Astrocyte of the cerebellum (primary cell): ENCODE measurements around the gene OCA2.

Source experiments
- DNase-seq: peaks from one replicate; pipeline ENCODE4 v3.0.0-alpha.2; 2011; ENCODE audit warnings: low read depth
- H3K4me3 ChIP-seq: 2 replicates; pipeline ENCODE4 v1.5.1; 2011; ENCODE audit warnings: mild to moderate bottlenecking, low read depth, low read length, moderate library complexity
- in situ Hi-C: cut with HindIII; loops from 2 replicates; pipeline ENCODE4 v1.10.0; 2017; ENCODE audit warnings: low sequenced_read_pairs
- TF ChIP-seq, protein P1 (sequence below): IDR thresholded peaks from 2 replicates; pipeline ENCODE4 v1.5.1; 2012; ENCODE audit warnings: low read length, low read depth, moderate library complexity, mild to moderate bottlenecking; ENCODE audit errors: missing control alignments

OCA2 gene

GRCh38 chr15:28105224-28105791 lies 6.2 kb upstream of the OCA2 start:
- no peak overlapping the region for H3K4me3 ChIP-seq
- no peak for DNase-seq
- in situ Hi-C loops = no loop called here
- TF ChIP-seq, protein P1, sequence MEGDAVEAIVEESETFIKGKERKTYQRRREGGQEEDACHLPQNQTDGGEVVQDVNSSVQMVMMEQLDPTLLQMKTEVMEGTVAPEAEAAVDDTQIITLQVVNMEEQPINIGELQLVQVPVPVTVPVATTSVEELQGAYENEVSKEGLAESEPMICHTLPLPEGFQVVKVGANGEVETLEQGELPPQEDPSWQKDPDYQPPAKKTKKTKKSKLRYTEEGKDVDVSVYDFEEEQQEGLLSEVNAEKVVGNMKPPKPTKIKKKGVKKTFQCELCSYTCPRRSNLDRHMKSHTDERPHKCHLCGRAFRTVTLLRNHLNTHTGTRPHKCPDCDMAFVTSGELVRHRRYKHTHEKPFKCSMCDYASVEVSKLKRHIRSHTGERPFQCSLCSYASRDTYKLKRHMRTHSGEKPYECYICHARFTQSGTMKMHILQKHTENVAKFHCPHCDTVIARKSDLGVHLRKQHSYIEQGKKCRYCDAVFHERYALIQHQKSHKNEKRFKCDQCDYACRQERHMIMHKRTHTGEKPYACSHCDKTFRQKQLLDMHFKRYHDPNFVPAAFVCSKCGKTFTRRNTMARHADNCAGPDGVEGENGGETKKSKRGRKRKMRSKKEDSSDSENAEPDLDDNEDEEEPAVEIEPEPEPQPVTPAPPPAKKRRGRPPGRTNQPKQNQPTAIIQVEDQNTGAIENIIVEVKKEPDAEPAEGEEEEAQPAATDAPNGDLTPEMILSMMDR = no peak

DNA sequence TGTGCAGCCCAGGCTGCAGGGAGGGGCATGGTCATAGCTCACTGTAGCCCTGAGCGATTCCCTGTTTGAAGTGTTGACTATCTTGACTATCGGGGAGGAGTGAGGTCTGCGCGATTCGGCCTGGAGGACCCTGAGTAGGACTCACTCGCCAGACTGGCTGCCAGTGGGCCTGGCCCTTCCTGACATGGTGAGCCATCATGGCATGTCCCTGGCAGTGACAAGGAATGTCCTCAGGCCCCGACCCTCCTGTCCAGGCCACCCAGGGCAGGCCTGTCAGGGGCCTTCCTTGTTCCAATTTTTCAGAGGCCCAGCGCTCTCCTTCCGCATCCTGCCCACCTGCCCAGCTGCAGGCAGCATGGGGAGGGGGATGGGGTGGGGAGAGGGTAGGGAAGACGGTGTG lies 5.2 kb upstream of the OCA2 start:
- TF ChIP-seq, protein P1 = no peak
- no peak overlapping the region for H3K4me3 ChIP-seq
- DNase-seq = no peak
- in situ Hi-C loops = no loop called here

DNA sequence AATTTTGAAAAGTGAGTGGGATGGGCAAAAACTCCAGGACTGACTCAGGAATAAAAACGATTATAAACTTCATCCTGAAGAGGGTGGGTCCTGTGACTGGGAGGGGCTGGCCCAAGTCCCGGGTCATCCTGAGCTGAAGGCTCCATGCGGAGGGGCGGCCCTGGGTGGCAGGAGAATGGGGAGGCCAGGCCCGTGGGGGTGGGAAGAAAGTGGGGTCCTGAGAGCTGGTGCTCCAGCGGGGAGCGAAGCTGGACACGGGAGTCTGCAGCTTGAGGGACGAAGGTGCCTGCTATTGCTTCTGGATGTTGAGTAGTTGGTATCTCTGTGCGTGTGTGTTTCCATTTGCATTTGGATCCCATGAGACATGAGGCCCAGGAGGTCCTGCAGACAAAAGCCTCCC lies 4.7 kb upstream of the OCA2 start:
- no peak for DNase-seq
- TF ChIP-seq, protein P1 = no peak
- in situ Hi-C loops = no loop called here
- no peak overlapping the region for H3K4me3 ChIP-seq

DNA sequence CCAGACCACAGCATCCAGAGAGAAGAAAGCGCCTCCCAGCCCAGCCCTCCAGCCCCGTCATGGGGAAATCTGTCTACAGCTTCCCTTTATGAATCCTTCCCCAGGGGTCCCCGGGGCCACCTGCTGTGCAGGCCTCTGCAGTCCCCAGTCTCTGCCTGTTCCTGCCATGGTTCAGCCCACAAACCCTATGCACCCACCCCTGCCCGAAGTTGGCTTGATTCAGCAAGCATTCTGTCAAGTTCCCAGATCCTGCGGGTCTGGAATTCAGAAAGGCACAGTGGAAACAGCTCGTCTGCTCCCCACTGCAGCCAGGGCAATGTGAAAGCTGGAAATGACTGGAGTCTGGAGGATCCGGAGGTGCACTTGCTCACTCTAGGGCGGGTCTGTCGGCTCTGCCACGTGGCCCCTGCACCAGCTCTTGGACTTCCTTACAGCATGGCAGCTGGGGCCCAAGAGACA lies 2.9 kb upstream of the OCA2 start:
- TF ChIP-seq, protein P1 = no peak
- no peak for DNase-seq

GRCh38 chr15:28101201-28101600 lies 2.1 kb upstream of the OCA2 start:
- no peak overlapping the region for H3K4me3 ChIP-seq
- TF ChIP-seq, protein P1 = no peak
- no peak for DNase-seq
- in situ Hi-C loops = no loop called here

More for the DNA sequence above, 2.9 kb upstream of the OCA2 start:
- in situ Hi-C loops = no loop called here
- no peak overlapping the region for H3K4me3 ChIP-seq

DNA sequence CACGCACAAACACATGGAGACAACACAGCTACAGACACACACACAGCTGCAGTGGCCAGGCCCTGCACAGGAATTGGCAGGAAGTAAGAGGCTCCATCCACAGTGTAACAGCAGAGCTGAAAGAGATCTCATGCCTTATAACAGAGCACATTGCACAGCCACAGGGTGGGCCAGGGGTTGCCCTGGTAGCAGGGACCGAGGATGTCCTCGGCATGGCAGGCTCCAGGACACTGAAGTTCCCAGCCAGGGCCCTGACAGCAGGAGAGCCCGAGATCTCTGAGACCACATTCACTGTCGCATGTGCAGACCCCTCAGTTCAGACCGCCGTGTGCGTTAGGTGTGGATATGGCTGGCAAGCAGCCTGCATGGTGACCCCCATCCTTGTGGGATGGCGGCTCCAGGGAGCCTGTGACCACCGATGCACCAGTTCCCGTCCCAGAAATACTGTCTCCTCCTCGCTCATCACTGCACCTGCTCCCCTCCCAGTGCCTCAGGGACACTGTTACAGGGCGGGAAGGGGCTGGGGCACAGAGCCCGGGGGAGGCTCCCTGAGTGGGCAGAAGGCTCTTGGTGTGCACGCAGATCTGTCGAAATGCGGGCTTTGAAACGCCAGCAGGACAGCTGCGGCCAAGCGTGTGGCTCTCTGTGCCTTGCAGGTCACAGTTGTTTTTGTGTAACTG lies 1.5 kb upstream of the OCA2 start:
- in situ Hi-C loops = no loop called here
- TF ChIP-seq, protein P1 = no peak

More for the DNA sequence above, 1.5 kb upstream of the OCA2 start:
- H3K4me3 ChIP-seq = no peak overlapping the region
- no peak for DNase-seq
